ENCODE results near the gene SLC2A14.
"Not testable (repeated sequence)": the region's sequence is repeated elsewhere in the genome, so short reads cannot be mapped to it uniquely, and the experiment has no call there.

SLC2A14 gene

GRCh38 chr12:7806863-7807487 is 65.7 kb downstream of the SLC2A14 start:
- TF ChIP-seq CTCF (IDR thresholded peaks at IDR 0.05; ENCODE audit: control insufficient read depth, insufficient read depth, low read depth, low read length, missing control alignments), result peak; percentile 90
- H3K4me3 ChIP-seq (ENCODE audit: control insufficient read depth, low read depth, low read length), result no peak overlapping the region
- DNase-seq (ENCODE audit: low read depth), result peak; percentile 34

GRCh38 chr12:7806319-7806718 is 66.4 kb downstream of the SLC2A14 start:
- not testable (repeated sequence) for DNase-seq (ENCODE audit: low read depth); H3K4me3 ChIP-seq (ENCODE audit: control insufficient read depth, low read depth, low read length)

DNA sequence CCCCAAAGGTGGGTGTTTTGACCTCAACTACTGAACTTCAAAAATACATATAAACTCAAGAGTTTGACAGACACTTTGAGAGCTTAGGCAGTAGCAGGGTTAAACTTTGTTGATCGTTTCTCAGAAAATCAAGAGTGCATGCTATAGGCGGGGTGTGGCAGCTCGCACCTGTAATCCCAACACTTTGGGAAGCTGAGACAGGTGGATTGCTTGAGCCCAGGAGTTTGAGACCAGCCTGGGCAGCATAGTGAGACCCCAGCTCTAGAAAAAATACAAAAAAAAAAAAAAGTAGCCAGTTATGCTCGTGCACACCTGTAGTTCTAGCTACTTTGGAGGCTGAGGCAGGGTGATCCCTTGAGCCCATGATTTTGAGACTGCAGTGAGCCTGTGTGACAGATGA is 71.3 kb downstream of the SLC2A14 start:
- DNase-seq (ENCODE audit: low read depth), result no peak
- TF ChIP-seq CTCF (IDR thresholded peaks at IDR 0.05; ENCODE audit: control insufficient read depth, insufficient read depth, low read depth, low read length, missing control alignments), result no peak
- H3K4me3 ChIP-seq (ENCODE audit: control insufficient read depth, low read depth, low read length), result no peak overlapping the region

GRCh38 chr12:7798750-7799308 is 73.9 kb downstream of the SLC2A14 start:
- H3K4me3 ChIP-seq (ENCODE audit: control insufficient read depth, low read depth, low read length); DNase-seq (ENCODE audit: low read depth): not testable (repeated sequence)

DNA sequence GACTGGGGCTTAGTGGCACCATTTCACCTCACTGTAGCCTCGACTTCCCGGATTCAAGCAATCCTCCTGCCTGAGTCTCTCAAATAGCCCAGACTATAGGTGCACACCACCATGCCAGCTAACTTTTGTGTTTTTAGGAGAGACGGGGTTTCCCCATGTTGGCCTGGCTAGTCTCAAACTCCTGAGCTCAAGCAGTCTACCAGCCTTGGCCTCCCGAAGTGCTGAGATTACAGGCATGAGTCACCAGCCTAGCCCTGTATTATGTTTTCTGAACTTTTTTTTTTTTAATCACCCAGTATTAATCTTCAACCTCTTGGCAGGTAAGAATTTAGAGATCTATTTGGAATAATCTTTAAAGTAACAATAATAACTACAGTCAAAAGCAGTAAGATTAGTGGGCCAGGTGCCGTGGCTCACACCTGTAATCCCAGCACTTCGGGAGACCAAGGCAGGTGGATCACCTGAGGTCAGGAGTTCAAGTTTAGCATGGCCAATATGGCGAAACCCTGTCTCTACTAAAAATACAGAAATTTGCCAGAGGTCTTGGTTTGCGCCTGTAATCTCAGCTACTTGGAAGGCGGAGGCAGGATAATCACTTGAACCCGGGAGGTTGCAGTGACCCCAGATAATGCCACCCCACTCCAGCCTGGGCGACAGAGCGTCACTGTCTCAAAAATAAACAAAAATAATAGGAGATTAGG is 74.9 kb downstream of the SLC2A14 start:
- no peak for DNase-seq (ENCODE audit: low read depth)
- no peak overlapping the region for H3K4me3 ChIP-seq (ENCODE audit: control insufficient read depth, low read depth, low read length)
- no peak for TF ChIP-seq CTCF (IDR thresholded peaks at IDR 0.05; ENCODE audit: control insufficient read depth, insufficient read depth, low read depth, low read length, missing control alignments)

DNA sequence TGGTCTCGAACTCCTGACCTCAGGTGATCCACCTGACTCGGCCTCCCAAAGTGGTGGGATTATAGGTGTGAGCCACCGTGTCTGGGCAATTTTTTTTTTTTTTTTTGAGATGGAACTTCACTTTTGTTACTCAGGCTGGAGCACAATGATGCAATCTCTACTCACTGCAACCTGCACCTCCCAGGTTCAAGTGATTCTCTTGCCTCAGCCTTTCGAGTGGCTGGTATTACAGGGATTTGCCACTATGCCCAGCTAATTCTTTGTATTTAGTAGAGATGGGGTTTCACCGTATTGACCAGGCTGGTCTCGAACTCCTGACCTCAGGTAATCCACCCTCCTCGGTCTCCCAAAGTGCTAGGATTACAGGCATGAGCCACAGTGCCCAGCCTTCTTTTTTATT is 75.4 kb downstream of the SLC2A14 start:
- not testable (repeated sequence) for DNase-seq (ENCODE audit: low read depth); H3K4me3 ChIP-seq (ENCODE audit: control insufficient read depth, low read depth, low read length)

- TF ChIP-seq CTCF (IDR thresholded peaks at IDR 0.05; ENCODE audit: control insufficient read depth, insufficient read depth, low read depth, low read length, missing control alignments), result no peak
- no peak overlapping the region for H3K4me3 ChIP-seq (ENCODE audit: control insufficient read depth, low read depth, low read length)
- no peak for DNase-seq (ENCODE audit: low read depth)
Observed at GRCh38 chr12:7793211-7793610, 79.5 kb downstream of the SLC2A14 start.

GRCh38 chr12:7788884-7789528 is 83.7 kb downstream of the SLC2A14 start, which contains the start of gene NANOG:
Gene NANOG (plus strand): TSS chr12:7789402. CDS start chr12:7789615, 213 bp downstream.
- H3K4me3 ChIP-seq (ENCODE audit: control insufficient read depth, low read depth, low read length); DNase-seq (ENCODE audit: low read depth): not testable (repeated sequence)
